Measurements from ENCODE around the gene PIGU. TPM values are rescaled to one million over a fixed set of nuclear protein-coding genes. Genes with fewer than 3 reads are reported as not detected.

The PIGU gene
- total and polyA plus RNA-seq, 3 experiments from 2014 or later: 24.9 to 33.0 (median 26.3) TPM

DNA sequence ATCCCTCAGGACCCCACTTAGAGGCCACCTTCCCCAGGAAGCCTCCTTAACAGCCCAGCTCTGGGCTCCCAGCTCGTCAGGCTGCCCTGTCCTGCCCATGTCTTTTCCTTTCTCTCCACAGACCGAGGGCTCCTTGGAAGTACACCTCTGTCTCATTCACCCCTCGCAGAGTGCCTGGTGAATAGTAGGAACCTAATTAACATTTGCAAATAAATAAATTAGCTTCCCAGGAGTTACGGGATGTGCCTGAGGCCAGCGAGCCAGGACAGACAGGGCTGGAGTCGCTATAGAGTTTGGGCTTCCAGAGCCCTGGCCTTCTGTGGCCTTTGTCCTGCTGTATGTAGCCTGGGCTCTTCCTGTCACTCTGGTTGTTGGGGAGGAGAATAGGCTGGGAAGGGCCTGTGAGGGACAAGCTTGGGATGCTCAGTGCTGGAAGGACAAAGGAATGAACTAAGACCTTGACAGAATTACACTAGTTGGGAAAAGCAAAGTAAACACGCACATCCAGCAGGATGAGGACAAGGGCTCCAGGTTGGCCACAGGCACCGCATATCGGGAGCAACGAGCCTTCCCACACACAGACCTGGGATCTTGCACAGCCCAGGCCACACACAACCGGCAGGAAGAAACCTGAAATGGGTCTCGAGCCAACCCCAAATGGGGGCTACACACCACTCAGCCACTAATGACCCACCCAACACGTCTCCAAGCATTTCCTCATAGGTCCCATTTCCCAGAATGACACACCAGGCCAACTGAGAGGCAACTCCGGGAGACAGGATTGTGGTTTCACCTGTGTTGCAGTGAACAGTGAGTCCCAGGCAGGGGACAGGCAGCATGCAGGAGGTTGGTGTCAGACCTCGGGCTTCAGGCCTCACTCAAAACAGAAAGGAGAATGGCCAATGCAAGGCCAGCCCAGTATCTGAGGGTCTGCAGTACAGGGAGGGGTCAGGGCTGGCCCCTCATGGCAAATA lies 108.7 kb downstream of the PIGU start:
- H3K36me3 Mint-ChIP-seq: peaks cover 5 to 42% (median 9%) of the 10 kb centered on the region in 3 donors
- no peak overlapping the region for H3K4me3 Mint-ChIP-seq
- no peak overlapping the region for H3K4me3 ChIP-seq (ENCODE audit: low read length)
- ChIA-PET POLR2A (no interaction called here), CTCF (interaction anchor here (0.7 to 1.4 kb wide), 2 partner anchors 30 to 112 kb away, joined by 3 read pairs; no protein-coding TSS in a partner anchor)
- no peaks in the 10 kb centered on the region for H3K27me3 ChIP-seq (ENCODE audit: insufficient read depth, low read length, poor library complexity, severe bottlenecking)
- no peaks in the 10 kb centered on the region for H3K27me3 Mint-ChIP-seq
- no peak overlapping the region for H3K27ac ChIP-seq (ENCODE audit: low read depth, low read length)
- DNase-seq: no peak
- no peaks in the 10 kb centered on the region for H3K9me3 Mint-ChIP-seq
- H3K4me1 ChIP-seq (ENCODE audit: insufficient read depth, low read length): no peaks in the 10 kb centered on the region
- peaks cover 7% of the 10 kb centered on the region for H3K36me3 ChIP-seq (ENCODE audit: insufficient read depth, low read length)
- H3K27ac Mint-ChIP-seq: peak overlapping the region in 6 of 8 donors; percentile 12 to 85 (median 62)
- H3K4me1 Mint-ChIP-seq: peaks cover 6 to 11% (median 9%) of the 10 kb centered on the region in 3 donors
- H3K9me3 ChIP-seq (ENCODE audit: low read length): no peaks in the 10 kb centered on the region

- Histone ChIP-seq H3K27ac (ENCODE audit: low read depth, low read length) (no peak overlapping the region), H3K36me3 (ENCODE audit: insufficient read depth, low read length) (peaks cover 7% of the 10 kb centered on the region), H3K4me3 (ENCODE audit: low read length) (no peak overlapping the region), H3K27me3 (ENCODE audit: insufficient read depth, low read length, poor library complexity, severe bottlenecking) (no peaks in the 10 kb centered on the region), H3K4me1 (ENCODE audit: insufficient read depth, low read length) (no peaks in the 10 kb centered on the region), H3K9me3 (ENCODE audit: low read length) (no peaks in the 10 kb centered on the region)
- ChIA-PET POLR2A (interaction anchor here (0.6 kb wide), 1 partner anchor 71 kb away, joined by 3 read pairs; no protein-coding TSS in a partner anchor), CTCF (interaction anchor here (0.7 to 1.4 kb wide), 2 partner anchors 29 to 111 kb away, joined by 3 read pairs; no protein-coding TSS in a partner anchor)
- Mint-ChIP-seq H3K4me1 (peaks cover 6 to 11% (median 9%) of the 10 kb centered on the region in 3 donors), H3K36me3 (peaks cover 5 to 37% (median 8%) of the 10 kb centered on the region in 3 donors), H3K4me3 (no peak overlapping the region), H3K27me3 (no peaks in the 10 kb centered on the region), H3K27ac (peak overlapping the region in 5 of 8 donors; percentile 12 to 85 (median 66)), H3K9me3 (no peaks in the 10 kb centered on the region)
- no peak for DNase-seq
These were observed 109.7 kb downstream of the PIGU start for GRCh38 chr20:34566978-34567891.

- ChIA-PET CTCF (no interaction called here), POLR2A (interaction anchor here (0.6 kb wide), 1 partner anchor 109 kb away, joined by 3 read pairs; no protein-coding TSS in a partner anchor)
- H3K9me3 ChIP-seq (ENCODE audit: low read length): no peaks in the 10 kb centered on the region
- Mint-ChIP-seq H3K36me3 (peaks cover 0 to 20% (median 2%) of the 10 kb centered on the region in 3 donors), H3K4me1 (peaks cover 0 to 3% (median 2%) of the 10 kb centered on the region in 3 donors), H3K4me3 (no peak overlapping the region), H3K27ac (peak overlapping the region in 6 of 8 donors; percentile 2 to 84 (median 32)), H3K9me3 (no peaks in the 10 kb centered on the region), H3K27me3 (no peaks in the 10 kb centered on the region)
- no peaks in the 10 kb centered on the region for H3K4me1 ChIP-seq (ENCODE audit: insufficient read depth, low read length)
- no peak overlapping the region for H3K4me3 ChIP-seq (ENCODE audit: low read length)
- no peak for DNase-seq
- no peaks in the 10 kb centered on the region for H3K27me3 ChIP-seq (ENCODE audit: insufficient read depth, low read length, poor library complexity, severe bottlenecking)
- H3K27ac ChIP-seq (ENCODE audit: low read depth, low read length): no peak overlapping the region
- peaks cover 5% of the 10 kb centered on the region for H3K36me3 ChIP-seq (ENCODE audit: insufficient read depth, low read length)
These were observed 112.1 kb downstream of the PIGU start for GRCh38 chr20:34564833-34565232.

GRCh38 chr20:34562641-34563040 lies 114.3 kb downstream of the PIGU start:
- H3K27me3 Mint-ChIP-seq: peaks cover 0 to 3% of the 10 kb centered on the region in 2 donors
- no peak overlapping the region for H3K27ac ChIP-seq (ENCODE audit: low read depth, low read length)
- H3K4me3 ChIP-seq (ENCODE audit: low read length): no peak overlapping the region
- H3K4me3 Mint-ChIP-seq: no peak overlapping the region
- H3K4me1 Mint-ChIP-seq: peaks cover 7 to 17% (median 10%) of the 10 kb centered on the region in 3 donors
- CTCF ChIA-PET: interaction anchor here (1.2 to 1.4 kb wide), 4 partner anchors 22 to 250 kb away, joined by 3 read pairs; no protein-coding TSS in a partner anchor
- H3K9me3 ChIP-seq (ENCODE audit: low read length): no peaks in the 10 kb centered on the region
- no peaks in the 10 kb centered on the region for H3K27me3 ChIP-seq (ENCODE audit: insufficient read depth, low read length, poor library complexity, severe bottlenecking)
- no peaks in the 10 kb centered on the region for H3K9me3 Mint-ChIP-seq
- no peak for DNase-seq
- peaks cover 0 to 10% (median 2%) of the 10 kb centered on the region in 3 donors for H3K36me3 Mint-ChIP-seq
- peak overlapping the region in 5 of 8 donors; percentile 12 to 95 (median 77) for H3K27ac Mint-ChIP-seq
- POLR2A ChIA-PET: no interaction called here
- no peaks in the 10 kb centered on the region for H3K36me3 ChIP-seq (ENCODE audit: insufficient read depth, low read length)
- H3K4me1 ChIP-seq (ENCODE audit: insufficient read depth, low read length): peaks cover 5% of the 10 kb centered on the region

GRCh38 chr20:34561661-34562060 lies 115.2 kb downstream of the PIGU start:
- ChIA-PET POLR2A (no interaction called here), CTCF (interaction anchor here (1.2 to 1.4 kb wide), 4 partner anchors 21 to 249 kb away, joined by 3 read pairs; no protein-coding TSS in a partner anchor)
- peak overlapping the region; percentile 36 to 95 (median 90) for H3K27ac Mint-ChIP-seq
- Histone ChIP-seq H3K9me3 (ENCODE audit: low read length) (no peaks in the 10 kb centered on the region), H3K4me3 (ENCODE audit: low read length) (no peak overlapping the region), H3K27me3 (ENCODE audit: insufficient read depth, low read length, poor library complexity, severe bottlenecking) (no peaks in the 10 kb centered on the region), H3K36me3 (ENCODE audit: insufficient read depth, low read length) (no peaks in the 10 kb centered on the region), H3K27ac (ENCODE audit: low read depth, low read length) (no peak overlapping the region), H3K4me1 (ENCODE audit: insufficient read depth, low read length) (peaks cover 5% of the 10 kb centered on the region)
- H3K9me3 Mint-ChIP-seq: no peaks in the 10 kb centered on the region
- no peak for DNase-seq
- peaks cover 0 to 3% of the 10 kb centered on the region in 2 donors for H3K27me3 Mint-ChIP-seq
- peak overlapping the region in 2 of 7 donors; percentile 10 to 62 for H3K4me3 Mint-ChIP-seq
- peaks cover 0 to 4% (median 2%) of the 10 kb centered on the region in 3 donors for H3K36me3 Mint-ChIP-seq
- H3K4me1 Mint-ChIP-seq: peaks cover 14 to 24% (median 15%) of the 10 kb centered on the region in 3 donors

GRCh38 chr20:34560614-34561013 lies 116.3 kb downstream of the PIGU start:
- H3K4me1 ChIP-seq (ENCODE audit: insufficient read depth, low read length): peaks cover 5% of the 10 kb centered on the region
- H3K9me3 ChIP-seq (ENCODE audit: low read length): no peaks in the 10 kb centered on the region
- H3K4me1 Mint-ChIP-seq: peaks cover 14 to 24% (median 15%) of the 10 kb centered on the region in 3 donors
- no peak overlapping the region for H3K27ac ChIP-seq (ENCODE audit: low read depth, low read length)
- no peak overlapping the region for H3K4me3 ChIP-seq (ENCODE audit: low read length)
- CTCF ChIA-PET: interaction anchor here (1.0 kb wide), 1 partner anchor 19 kb away, joined by 3 read pairs; no protein-coding TSS in a partner anchor
- H3K4me3 Mint-ChIP-seq: peak overlapping the region in 3 of 7 donors; percentile 64 to 77 (median 76)
- no peaks in the 10 kb centered on the region for H3K36me3 ChIP-seq (ENCODE audit: insufficient read depth, low read length)
- peak overlapping the region; percentile 77 to 95 (median 90) for H3K27ac Mint-ChIP-seq
- no peak for DNase-seq
- H3K36me3 Mint-ChIP-seq: peaks cover 0 to 4% (median 2%) of the 10 kb centered on the region in 3 donors
- POLR2A ChIA-PET: no interaction called here
- no peaks in the 10 kb centered on the region for H3K9me3 Mint-ChIP-seq
- no peaks in the 10 kb centered on the region for H3K27me3 ChIP-seq (ENCODE audit: insufficient read depth, low read length, poor library complexity, severe bottlenecking)
- H3K27me3 Mint-ChIP-seq: peaks cover 0 to 3% of the 10 kb centered on the region in 2 donors

DNA sequence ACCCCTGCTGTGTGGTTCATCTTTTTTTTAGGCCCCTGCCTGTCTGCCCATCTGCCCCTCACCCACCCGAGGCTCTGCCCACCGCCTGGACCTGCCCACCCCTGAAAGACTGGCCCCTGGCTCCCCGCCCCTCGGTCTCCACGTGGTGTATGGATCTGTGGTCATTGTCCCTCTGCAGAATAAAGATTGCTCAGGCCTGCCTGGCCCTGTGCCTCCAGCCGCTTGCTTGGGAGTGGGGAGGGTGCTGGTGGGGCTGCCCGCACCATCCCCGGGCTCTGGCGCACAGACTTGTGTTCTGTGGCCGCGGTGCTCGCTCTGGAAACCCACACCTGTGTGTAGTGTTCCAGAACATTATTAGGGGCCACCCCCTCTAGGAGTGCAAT lies 116.8 kb downstream of the PIGU start:
- peaks cover 0 to 4% (median 2%) of the 10 kb centered on the region in 3 donors for H3K36me3 Mint-ChIP-seq
- H3K4me3 Mint-ChIP-seq: peak overlapping the region; percentile 32 to 89 (median 69)
- POLR2A ChIA-PET: no interaction called here
- no peak for DNase-seq
- H3K27ac Mint-ChIP-seq: peak overlapping the region; percentile 77 to 95 (median 94)
- H3K4me1 ChIP-seq (ENCODE audit: insufficient read depth, low read length): peaks cover 5% of the 10 kb centered on the region
- CTCF ChIA-PET: interaction anchor here (1.0 kb wide), 1 partner anchor 19 kb away, joined by 3 read pairs; no protein-coding TSS in a partner anchor
- H3K9me3 ChIP-seq (ENCODE audit: low read length): no peaks in the 10 kb centered on the region
- H3K9me3 Mint-ChIP-seq: no peaks in the 10 kb centered on the region
- peaks cover 0 to 3% of the 10 kb centered on the region in 2 donors for H3K27me3 Mint-ChIP-seq
- no peaks in the 10 kb centered on the region for H3K27me3 ChIP-seq (ENCODE audit: insufficient read depth, low read length, poor library complexity, severe bottlenecking)
- H3K27ac ChIP-seq (ENCODE audit: low read depth, low read length): no peak overlapping the region
- no peak overlapping the region for H3K4me3 ChIP-seq (ENCODE audit: low read length)
- no peaks in the 10 kb centered on the region for H3K36me3 ChIP-seq (ENCODE audit: insufficient read depth, low read length)
- H3K4me1 Mint-ChIP-seq: peaks cover 14 to 24% (median 15%) of the 10 kb centered on the region in 3 donors

Data from CD8-positive, alpha-beta memory T cell (primary cell).